CD4-positive, alpha-beta T cell (primary cell): ENCODE measurements around the gene RGP1. TPM values are rescaled to one million over a fixed set of nuclear protein-coding genes. Genes with fewer than 3 reads are reported as not detected.

Experiments
- ATAC-seq: fragments of 200-7000 bp; cut with Tn5 transposase; one replicate; pipeline ENCODE4 v1.10.0; 2022; ENCODE audit warnings: mild to moderate bottlenecking; ENCODE audit not compliant: poor library complexity
- CTCF ChIA-PET: fragments of 350-600 bp; sonication (Branson Sonifier 250); formaldehyde crosslinking; loops from one replicate; lab custom pipeline; 2021; ENCODE audit warnings: antibody characterized with exemption, inconsistent platforms; lab: Charles Lee
- POLR2A ChIA-PET: fragments of 350-600 bp; sonication (Branson Sonifier 250); formaldehyde crosslinking; loops from one replicate; lab custom pipeline; 2021; ENCODE audit warnings: antibody characterized with exemption, inconsistent platforms; lab: Charles Lee
- DNase-seq, 14 experiments: peaks; one replicate each; pipeline ENCODE4 v3.0.0-alpha.2; 2013 to 2020; ENCODE audit warnings: mixed read lengths in 2 of 14
- H3K27ac ChIP-seq, 2 donors: one replicate each; pipeline versions ENCODE4 v1.5.1 to v1.7.0; 2013; ENCODE audit warnings: low read length in 2 of 2, low read depth in 1 of 2, mild to moderate bottlenecking in 1 of 2
- H3K27me3 ChIP-seq, 2 experiments: 1 replicate in 1 of 2; 2 replicates in 1 of 2; pipeline versions ENCODE4 v1.6.1 to v1.7.0; 2013; ENCODE audit warnings: low read length in 2 of 2, control low read depth in 1 of 2, mild to moderate bottlenecking in 1 of 2, moderate library complexity in 1 of 2; ENCODE audit not compliant: insufficient read depth in 2 of 2, control insufficient read depth in 1 of 2
- H3K36me3 ChIP-seq: one replicate; pipeline ENCODE4 v1.6.1; 2013; ENCODE audit warnings: low read length, control low read depth; ENCODE audit not compliant: insufficient read depth
- H3K4me1 ChIP-seq: one replicate; pipeline ENCODE4 v1.6.1; 2013; ENCODE audit warnings: low read length, control low read depth; ENCODE audit not compliant: insufficient read depth
- H3K4me3 ChIP-seq: one replicate; pipeline ENCODE4 v1.5.1; 2013; ENCODE audit warnings: mild to moderate bottlenecking, low read length, moderate library complexity
- H3K9me3 ChIP-seq, 2 experiments: 1 replicate in 1 of 2; 2 replicates in 1 of 2; pipeline versions ENCODE4 v1.6.1 to v1.7.0; 2013; ENCODE audit warnings: low read length in 2 of 2, mild to moderate bottlenecking in 2 of 2, control low read depth in 1 of 2, moderate library complexity in 1 of 2; ENCODE audit not compliant: control insufficient read depth in 1 of 2, insufficient read depth in 1 of 2
- H3K27ac Mint-ChIP-seq: one replicate; pipeline ENCODE4 v1.8.0; 2020; ENCODE audit warnings: mixed read lengths
- H3K27me3 Mint-ChIP-seq: one replicate; pipeline ENCODE4 v1.8.0; 2021; ENCODE audit warnings: mixed read lengths
- H3K36me3 Mint-ChIP-seq: one replicate; pipeline ENCODE4 v1.8.0; 2021; ENCODE audit warnings: low read depth, mixed read lengths
- H3K4me1 Mint-ChIP-seq: one replicate; pipeline ENCODE4 v1.8.0; 2021; ENCODE audit warnings: low read depth, mixed read lengths
- H3K4me3 Mint-ChIP-seq: one replicate; pipeline ENCODE4 v1.8.0; 2020; ENCODE audit warnings: mild to moderate bottlenecking, mixed read lengths
- H3K9me3 Mint-ChIP-seq: one replicate; pipeline ENCODE4 v1.8.0; 2020; ENCODE audit warnings: mixed read lengths
- intact Hi-C, 2 experiments: fragments of 100-400 bp; cut with DNase I in 1 of 2; cut with micrococcal nuclease in 1 of 2; formaldehyde crosslinking; loops; one replicate each; pipeline versions ENCODE4 v1.15.1 to v1.9.0; 2023 to 2025; cut with DNase I, micrococcal nuclease
- total RNA-seq, 174 experiments: library from RNA in 2 of 174; stranded (reverse) in 2 of 174; gene quantifications; one replicate each; pipeline ENCODE4 v1.2.3 and lab custom pipeline; 2021 to 2026
- TF ChIP-seq, protein P1 (sequence below): fragments of 200-600 bp; IDR thresholded peaks from one replicate; pipeline ENCODE4 v1.8.0; 2022; ENCODE audit warnings: antibody characterized with exemption, mild to moderate bottlenecking

The RGP1 gene
- total RNA-seq, 2 experiments from 2014 or later = 12.6 to 13.1 TPM

DNA sequence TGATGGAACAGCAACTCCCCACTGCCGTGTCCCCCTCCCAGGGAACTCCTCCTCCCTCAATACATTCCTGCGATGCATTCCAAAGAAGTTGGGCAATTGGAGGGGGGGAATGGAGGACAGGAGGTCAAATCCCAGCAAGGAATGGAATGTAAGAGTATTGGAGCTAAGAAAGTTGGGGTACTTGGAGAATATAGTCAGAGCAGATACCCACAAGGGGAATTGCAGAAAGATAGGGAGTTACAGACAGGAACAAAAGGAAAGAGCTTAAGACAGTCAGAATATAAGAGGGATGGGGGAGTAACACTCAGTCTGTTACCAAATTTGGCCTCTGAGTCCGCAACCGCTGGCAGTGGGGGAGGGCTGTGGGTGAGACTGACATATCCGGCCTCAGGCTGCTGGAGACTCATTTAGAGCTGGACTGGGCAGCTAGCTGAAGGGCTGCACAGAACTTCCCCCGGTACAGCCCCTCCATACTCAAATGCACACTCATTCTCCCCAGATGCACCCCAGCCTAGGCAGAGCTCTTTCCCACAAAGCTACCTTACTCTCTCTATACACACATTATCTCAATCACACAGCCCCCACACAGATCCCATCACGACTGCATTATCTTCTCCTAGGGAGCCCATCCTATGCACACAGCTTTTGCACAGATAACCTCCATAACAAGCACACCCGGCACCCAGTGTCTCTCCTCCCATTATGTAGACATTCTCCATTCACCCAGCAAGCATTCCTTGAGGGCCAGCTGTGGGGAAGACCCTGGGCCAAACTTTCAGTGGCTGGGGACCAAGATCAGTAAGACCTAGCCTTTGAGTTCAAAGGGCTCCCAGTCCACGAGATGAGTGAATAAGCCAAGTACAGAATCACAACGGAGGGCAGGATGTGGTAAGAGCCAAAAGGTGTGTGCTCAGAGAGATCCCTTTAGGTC, 20.8 kb upstream of the RGP1 start:
- Histone ChIP-seq H3K4me3 (peak overlapping the region; percentile 25), H3K36me3 (peaks cover 46% of the 10 kb centered on the region), H3K27ac (peak overlapping the region in 1 of 2 donors; percentile 40), H3K27me3 (no peaks in the 10 kb centered on the region), H3K9me3 (no peaks in the 10 kb centered on the region), H3K4me1 (peaks cover 68% of the 10 kb centered on the region)
- Mint-ChIP-seq H3K4me1 (peaks cover 16% of the 10 kb centered on the region), H3K9me3 (no peaks in the 10 kb centered on the region), H3K36me3 (peaks cover 43% of the 10 kb centered on the region), H3K4me3 (no peak overlapping the region), H3K27ac (no peak overlapping the region), H3K27me3 (no peaks in the 10 kb centered on the region)
- intact Hi-C loops = no loop called here
- TF ChIP-seq, protein P1, sequence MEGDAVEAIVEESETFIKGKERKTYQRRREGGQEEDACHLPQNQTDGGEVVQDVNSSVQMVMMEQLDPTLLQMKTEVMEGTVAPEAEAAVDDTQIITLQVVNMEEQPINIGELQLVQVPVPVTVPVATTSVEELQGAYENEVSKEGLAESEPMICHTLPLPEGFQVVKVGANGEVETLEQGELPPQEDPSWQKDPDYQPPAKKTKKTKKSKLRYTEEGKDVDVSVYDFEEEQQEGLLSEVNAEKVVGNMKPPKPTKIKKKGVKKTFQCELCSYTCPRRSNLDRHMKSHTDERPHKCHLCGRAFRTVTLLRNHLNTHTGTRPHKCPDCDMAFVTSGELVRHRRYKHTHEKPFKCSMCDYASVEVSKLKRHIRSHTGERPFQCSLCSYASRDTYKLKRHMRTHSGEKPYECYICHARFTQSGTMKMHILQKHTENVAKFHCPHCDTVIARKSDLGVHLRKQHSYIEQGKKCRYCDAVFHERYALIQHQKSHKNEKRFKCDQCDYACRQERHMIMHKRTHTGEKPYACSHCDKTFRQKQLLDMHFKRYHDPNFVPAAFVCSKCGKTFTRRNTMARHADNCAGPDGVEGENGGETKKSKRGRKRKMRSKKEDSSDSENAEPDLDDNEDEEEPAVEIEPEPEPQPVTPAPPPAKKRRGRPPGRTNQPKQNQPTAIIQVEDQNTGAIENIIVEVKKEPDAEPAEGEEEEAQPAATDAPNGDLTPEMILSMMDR = no peak
- no peak for ATAC-seq
- POLR2A ChIA-PET = interaction anchor here (0.7 to 3.8 kb wide), 18 partner anchors 12 to 125 kb away, joined by 3 to 25 read pairs (median 4); partner anchors contain the start of genes ARHGEF39, CCDC107, GBA2 and RGP1
- CTCF ChIA-PET = interaction anchor here (0.9 to 5.8 kb wide), 15 partner anchors 8 to 154 kb away, joined by 3 to 40 read pairs (median 5); partner anchors contain the start of genes CCDC107, GBA2, RGP1 and RMRP
- DNase-seq = peak in 6 of 14 experiments; percentile 16 to 70 (median 57)

DNA sequence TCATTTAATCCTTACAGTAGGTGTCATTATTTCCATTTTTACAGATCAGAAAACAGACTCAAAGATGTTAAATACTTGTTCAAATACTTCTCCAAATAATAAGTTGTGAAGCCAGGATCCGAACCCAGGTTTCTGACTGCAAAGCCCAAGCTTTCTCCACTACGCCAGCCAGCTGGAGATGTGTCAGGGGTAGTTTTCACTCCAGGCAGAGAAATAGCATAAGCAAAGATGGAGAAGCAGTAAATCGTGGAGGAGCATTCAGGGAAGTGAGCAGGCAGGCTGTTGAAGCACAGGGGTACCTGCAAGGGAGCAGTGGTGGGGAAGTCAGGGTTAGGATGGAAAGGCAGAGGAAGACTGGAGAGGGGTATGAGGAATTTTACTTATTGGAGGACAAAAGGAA, 20.0 kb upstream of the RGP1 start:
- Mint-ChIP-seq H3K4me1 (peaks cover 20% of the 10 kb centered on the region), H3K27me3 (no peaks in the 10 kb centered on the region), H3K9me3 (no peaks in the 10 kb centered on the region), H3K36me3 (peaks cover 37% of the 10 kb centered on the region), H3K4me3 (no peak overlapping the region), H3K27ac (no peak overlapping the region)
- CTCF ChIA-PET = interaction anchor here (1.5 to 5.8 kb wide), 9 partner anchors 20 to 153 kb away, joined by 3 to 40 read pairs (median 9); partner anchors contain the start of genes CCDC107, GBA2, RGP1 and RMRP
- Histone ChIP-seq H3K4me3 (peak overlapping the region; percentile 91), H3K36me3 (peaks cover 38% of the 10 kb centered on the region), H3K27ac (peak overlapping the region in 1 of 2 donors; percentile 83), H3K9me3 (no peaks in the 10 kb centered on the region), H3K27me3 (no peaks in the 10 kb centered on the region), H3K4me1 (peaks cover 76% of the 10 kb centered on the region)
- POLR2A ChIA-PET = interaction anchor here (0.7 to 3.8 kb wide), 12 partner anchors 15 to 125 kb away, joined by 3 to 25 read pairs (median 4); partner anchors contain the start of genes ARHGEF39, CCDC107, GBA2 and RGP1
- intact Hi-C loops = no loop called here
- TF ChIP-seq, protein P1 = no peak
- ATAC-seq (no peak), DNase-seq (peak in 1 of 14 experiments; percentile 8)
